HG03439 (cell line): ENCODE data around the gene CCDC61.

Experiments
- ATAC-seq: cut with Tn5 transposase; IDR thresholded peaks from one replicate; pipeline ENCODE4 v1.9.1; 2021; ENCODE audit warnings: mild to moderate bottlenecking, moderate library complexity; ENCODE audit not compliant: unreplicated experiment

Gene CCDC61

GRCh38 chr19:46015687-46016425 is 20.6 kb downstream of the CCDC61 start:
- ATAC-seq: no peak

GRCh38 chr19:46016426-46017094 is 21.3 kb downstream of the CCDC61 start:
- peak; percentile 53 for ATAC-seq

- no peak for ATAC-seq
Observed at GRCh38 chr19:46017095-46017429, 21.8 kb downstream of the CCDC61 start.

- no peak for ATAC-seq
Observed at GRCh38 chr19:46017874-46018675, 22.8 kb downstream of the CCDC61 start.

- ATAC-seq: no peak
Observed at GRCh38 chr19:46018729-46019251, 23.5 kb downstream of the CCDC61 start.

GRCh38 chr19:46019270-46019669 is 24.0 kb downstream of the CCDC61 start:
- no peak for ATAC-seq

GRCh38 chr19:46020819-46021125 is 25.5 kb downstream of the CCDC61 start:
- no peak for ATAC-seq

GRCh38 chr19:46021531-46022041 is 26.3 kb downstream of the CCDC61 start:
- ATAC-seq: no peak

GRCh38 chr19:46022061-46022430 is 26.8 kb downstream of the CCDC61 start:
- ATAC-seq: no peak

GRCh38 chr19:46022431-46023310 is 27.4 kb downstream of the CCDC61 start, which contains the start of gene PGLYRP1:
PGLYRP1 (minus strand) TSS chr19:46023053; CDS start chr19:46023021, 32 bp downstream.
- ATAC-seq: no peak

- ATAC-seq: no peak
Observed at GRCh38 chr19:46023311-46023779, 28.1 kb downstream of the CCDC61 start.

- ATAC-seq: no peak
Observed at GRCh38 chr19:46025835-46026234, 30.6 kb downstream of the CCDC61 start.

GRCh38 chr19:46030812-46031550 is 35.7 kb downstream of the CCDC61 start:
- no peak for ATAC-seq

- ATAC-seq: no peak
Observed at GRCh38 chr19:46031781-46032596, 36.7 kb downstream of the CCDC61 start.

- no peak for ATAC-seq
Observed at GRCh38 chr19:46032597-46033025, 37.3 kb downstream of the CCDC61 start.

- no peak for ATAC-seq
Observed at GRCh38 chr19:46033401-46033800, 38.1 kb downstream of the CCDC61 start.

GRCh38 chr19:46035546-46035945 is 40.3 kb downstream of the CCDC61 start:
- ATAC-seq: no peak

GRCh38 chr19:46035986-46036743 is 40.9 kb downstream of the CCDC61 start:
- ATAC-seq: no peak
